CD4-positive, alpha-beta T cell treated with Interleukin-6 at 100 ng/mL for 8 hours (primary cell): Measurements from ENCODE around the gene SLC2A8.

Source experiments
- DNase-seq: peaks from one replicate; pipeline ENCODE4 v3.0.0-alpha.2; 2020; ENCODE audit warnings: mixed read lengths, low spot score

The SLC2A8 gene

GRCh38 chr9:127402401-127403090 is 5.6 kb downstream of the SLC2A8 start:
- no peak for DNase-seq

- DNase-seq: no peak
Measured at GRCh38 chr9:127403507-127404192, 6.7 kb downstream of the SLC2A8 start.

DNA sequence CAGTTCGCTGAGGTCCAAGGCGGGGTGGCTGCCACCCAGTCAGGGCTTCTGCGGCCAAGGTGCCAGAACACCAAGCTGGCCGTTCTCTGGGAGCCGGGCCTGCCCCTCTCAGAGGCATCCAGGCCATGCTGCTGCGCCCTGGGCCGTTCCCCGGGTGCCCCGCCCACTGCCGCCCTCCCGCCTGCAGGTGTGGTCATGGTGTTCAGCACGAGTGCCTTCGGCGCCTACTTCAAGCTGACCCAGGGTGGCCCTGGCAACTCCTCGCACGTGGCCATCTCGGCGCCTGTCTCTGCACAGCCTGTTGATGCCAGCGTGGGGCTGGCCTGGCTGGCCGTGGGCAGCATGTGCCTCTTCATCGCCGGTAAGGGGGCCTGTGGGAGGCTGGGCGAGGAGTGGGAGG is 7.7 kb downstream of the SLC2A8 start:
- no peak for DNase-seq

- DNase-seq: no peak
Measured at GRCh38 chr9:127405344-127406125, 8.6 kb downstream of the SLC2A8 start.

GRCh38 chr9:127406799-127407491 is 10.0 kb downstream of the SLC2A8 start:
- DNase-seq: no peak

GRCh38 chr9:127407492-127407843 is 10.5 kb downstream of the SLC2A8 start:
- no peak for DNase-seq

- DNase-seq: no peak
Measured at GRCh38 chr9:127411122-127411521, 14.2 kb downstream of the SLC2A8 start.

- DNase-seq: no peak
Measured at GRCh38 chr9:127415141-127415540, 18.2 kb downstream of the SLC2A8 start.

- no peak for DNase-seq
Measured at GRCh38 chr9:127415657-127416056, 18.7 kb downstream of the SLC2A8 start.

DNA sequence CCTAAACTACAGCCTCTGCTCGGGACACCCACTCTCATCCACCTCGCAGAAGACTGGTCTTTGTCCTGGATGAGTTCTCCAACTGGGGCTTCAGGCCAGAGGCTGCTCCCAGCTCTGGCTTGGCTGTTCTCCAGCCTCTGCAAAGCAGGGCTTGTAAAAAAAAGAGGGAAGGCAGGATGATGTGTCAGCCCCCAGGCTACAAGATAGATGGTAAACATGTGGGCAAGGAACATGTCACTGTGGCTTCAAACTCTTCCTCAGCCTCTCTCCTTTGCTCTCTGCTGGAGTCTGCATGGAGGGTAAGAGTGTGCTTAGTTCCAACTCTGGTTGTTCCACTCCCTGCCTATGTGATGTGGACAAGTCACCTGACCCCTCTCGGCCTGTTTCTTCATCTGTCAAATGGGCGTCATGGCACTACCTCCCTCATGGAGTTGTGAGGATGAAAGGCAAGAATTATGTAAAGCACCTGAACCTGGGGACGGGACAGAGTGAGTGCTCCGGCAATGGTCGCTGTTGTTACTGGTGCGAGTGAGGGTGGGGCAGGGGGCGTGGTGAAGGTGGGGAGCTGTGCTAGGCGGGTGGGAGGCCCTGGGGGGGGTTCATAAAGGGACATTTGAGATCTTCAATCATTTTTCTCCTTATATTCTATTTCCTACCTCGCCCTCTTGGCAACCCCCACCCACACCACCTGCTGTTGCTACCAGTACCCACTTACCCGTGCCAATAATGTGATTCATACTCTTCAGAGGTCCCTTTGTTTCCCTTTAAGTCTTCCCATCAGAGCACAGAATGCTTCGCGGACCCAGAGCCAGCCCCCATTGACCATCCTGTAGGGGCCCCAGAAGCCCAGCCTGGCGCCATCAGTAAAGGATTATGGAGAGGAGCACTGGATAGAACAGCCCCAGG is 20.4 kb downstream of the SLC2A8 start:
- DNase-seq: no peak

- peak; percentile 30 for DNase-seq
Measured at GRCh38 chr9:127418037-127418471, 21.1 kb downstream of the SLC2A8 start.

- no peak for DNase-seq
Measured at GRCh38 chr9:127419348-127419747, 22.4 kb downstream of the SLC2A8 start.

DNA sequence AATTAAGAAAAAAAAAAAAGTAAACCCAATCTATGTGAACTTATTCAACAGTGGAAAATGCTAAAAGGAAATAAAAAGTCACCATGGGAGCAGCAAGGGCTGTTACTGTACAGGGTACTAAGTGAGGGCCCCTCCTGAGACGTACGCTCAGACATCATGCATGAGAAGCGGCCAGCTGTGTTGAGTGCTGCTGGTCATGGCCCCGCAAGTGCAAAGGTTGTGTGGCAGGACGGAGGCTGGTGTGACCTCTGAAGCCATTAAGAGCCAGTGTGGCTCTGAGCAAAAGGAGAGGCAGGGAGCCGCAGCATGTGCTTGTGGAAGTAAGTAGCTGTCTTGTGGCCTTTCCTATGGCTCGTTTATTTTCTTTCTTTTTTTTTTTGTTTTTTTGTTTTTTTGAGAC is 24.1 kb downstream of the SLC2A8 start:
- DNase-seq: no peak

DNA sequence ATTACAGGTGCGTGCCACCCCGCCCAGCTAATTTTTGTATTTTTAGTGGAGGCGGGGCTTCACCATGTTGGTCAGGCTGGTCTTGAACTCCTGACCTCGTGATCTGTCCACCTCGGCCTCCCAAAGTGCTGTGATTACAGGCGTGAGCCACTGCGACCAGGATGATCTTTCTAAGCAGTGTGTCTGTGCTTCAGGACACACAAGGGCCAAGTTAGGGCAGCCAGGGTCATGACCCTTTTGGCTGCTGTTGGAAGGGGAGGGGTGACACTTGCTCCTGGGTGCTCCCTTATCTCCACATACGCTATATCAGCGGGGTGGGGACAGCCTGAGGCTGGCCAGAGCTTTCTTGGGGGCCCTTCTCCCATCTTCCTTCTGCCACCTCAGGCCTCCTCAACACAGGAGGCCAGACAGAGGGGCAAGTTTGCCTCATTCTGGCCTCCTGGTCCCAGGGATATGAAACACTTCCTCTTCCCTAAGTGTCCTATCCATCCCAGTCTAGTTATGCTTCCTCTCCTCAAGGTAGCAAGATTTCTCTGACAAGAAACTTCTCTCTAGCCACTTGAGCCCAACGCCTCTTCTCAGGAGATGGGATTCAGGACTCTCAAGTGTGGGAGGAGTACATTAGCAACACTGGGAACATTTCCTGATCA is 25.3 kb downstream of the SLC2A8 start:
- no peak for DNase-seq

- DNase-seq: no peak
Measured at GRCh38 chr9:127422787-127423186, 25.8 kb downstream of the SLC2A8 start.

- DNase-seq: no peak
Measured at GRCh38 chr9:127423476-127423933, 26.5 kb downstream of the SLC2A8 start.

GRCh38 chr9:127423934-127424675 is 27.1 kb downstream of the SLC2A8 start, which contains the start of gene ZNF79:
ZNF79 (plus strand) TSS chr9:127424382; CDS start chr9:127424788, 406 bp downstream.
- peak; percentile 87 for DNase-seq

- DNase-seq: peak; percentile 21
Measured at GRCh38 chr9:127424676-127424999, 27.7 kb downstream of the SLC2A8 start.

- DNase-seq: no peak
Measured at GRCh38 chr9:127426756-127427155, 29.8 kb downstream of the SLC2A8 start.

DNA sequence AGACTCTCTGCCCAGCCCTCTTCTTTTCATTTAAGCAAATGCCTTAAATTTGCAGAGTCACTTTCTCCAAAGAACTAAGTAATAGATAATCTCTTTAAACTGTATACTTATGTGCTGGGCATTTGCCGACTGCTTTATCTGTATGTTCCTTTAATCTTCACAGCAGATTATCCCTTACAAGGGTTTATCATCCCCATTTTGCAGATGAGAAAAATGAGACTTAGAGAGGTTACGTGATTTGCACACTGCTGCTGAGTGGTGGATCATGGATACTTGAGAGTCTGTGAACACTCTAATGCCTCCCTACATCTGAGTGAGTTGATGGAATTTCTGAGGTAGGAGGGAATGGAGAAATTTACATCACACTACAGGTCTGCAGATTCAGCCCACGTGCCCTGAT is 31.4 kb downstream of the SLC2A8 start:
- no peak for DNase-seq
